Measurements from ENCODE around the gene LMLN.

DNA sequence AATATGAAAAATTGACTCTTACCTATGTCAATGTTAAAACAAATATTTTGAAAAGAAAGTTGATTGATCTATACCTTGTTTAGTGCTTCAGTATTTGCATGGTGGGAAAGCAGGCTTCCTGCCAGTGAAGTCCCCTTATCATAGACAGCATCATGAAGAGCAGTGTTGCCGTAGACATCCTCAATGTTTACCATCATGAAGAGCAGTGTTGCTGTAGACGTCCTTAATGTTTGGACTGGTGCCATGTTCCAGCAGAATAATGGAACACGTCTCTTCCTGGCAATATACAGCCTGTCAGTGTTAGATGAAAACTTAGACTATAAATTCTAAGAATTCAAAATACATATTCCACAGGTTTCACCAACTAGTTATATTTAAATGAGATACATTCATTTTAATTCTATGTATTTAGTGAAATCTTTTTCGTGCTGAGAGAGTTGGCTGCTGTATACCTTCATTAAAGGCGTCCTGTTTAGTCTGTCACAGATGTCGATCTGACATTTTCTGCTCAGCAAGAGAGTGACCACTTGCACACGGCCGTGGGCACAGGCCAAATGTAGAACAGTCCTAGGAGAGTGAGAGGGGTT, 116.8 kb downstream of the LMLN start:
- TF ChIP-seq, protein P1, sequence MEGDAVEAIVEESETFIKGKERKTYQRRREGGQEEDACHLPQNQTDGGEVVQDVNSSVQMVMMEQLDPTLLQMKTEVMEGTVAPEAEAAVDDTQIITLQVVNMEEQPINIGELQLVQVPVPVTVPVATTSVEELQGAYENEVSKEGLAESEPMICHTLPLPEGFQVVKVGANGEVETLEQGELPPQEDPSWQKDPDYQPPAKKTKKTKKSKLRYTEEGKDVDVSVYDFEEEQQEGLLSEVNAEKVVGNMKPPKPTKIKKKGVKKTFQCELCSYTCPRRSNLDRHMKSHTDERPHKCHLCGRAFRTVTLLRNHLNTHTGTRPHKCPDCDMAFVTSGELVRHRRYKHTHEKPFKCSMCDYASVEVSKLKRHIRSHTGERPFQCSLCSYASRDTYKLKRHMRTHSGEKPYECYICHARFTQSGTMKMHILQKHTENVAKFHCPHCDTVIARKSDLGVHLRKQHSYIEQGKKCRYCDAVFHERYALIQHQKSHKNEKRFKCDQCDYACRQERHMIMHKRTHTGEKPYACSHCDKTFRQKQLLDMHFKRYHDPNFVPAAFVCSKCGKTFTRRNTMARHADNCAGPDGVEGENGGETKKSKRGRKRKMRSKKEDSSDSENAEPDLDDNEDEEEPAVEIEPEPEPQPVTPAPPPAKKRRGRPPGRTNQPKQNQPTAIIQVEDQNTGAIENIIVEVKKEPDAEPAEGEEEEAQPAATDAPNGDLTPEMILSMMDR (IDR thresholded peaks at IDR 0.05) = no peak
- no peak for TF ChIP-seq POLR2A (IDR thresholded peaks at IDR 0.05)
